PC-9 (cell line): ENCODE results near the gene SLC35A5.

ENCODE experiments used
- CTCF ChIP-seq: fragments of 200-600 bp; sonication (generic); conservative IDR thresholded peaks from 2 replicates; pipeline ENCODE4 v1.6.1; 2017; ENCODE audit warnings: mixed run types, antibody characterized with exemption, mild to moderate bottlenecking, moderate library complexity
- EZH2 ChIP-seq: fragments of 200-600 bp; sonication (generic); IDR thresholded peaks from 2 replicates; pipeline ENCODE4 v1.8.0; 2017; ENCODE audit warnings: antibody characterized with exemption, low read depth

- TF ChIP-seq CTCF (no peak), EZH2 (no peak)
Observed at GRCh38 chr3:112623717-112624116, 61.9 kb downstream of the SLC35A5 start.
